Keratinocyte (primary cell): ENCODE measurements around the gene CTIF.

Experiments
- CTCF ChIP-seq, 3 experiments: IDR thresholded peaks in 1 of 3; conservative IDR thresholded peaks in 1 of 3; optimal IDR thresholded peaks in 1 of 3; 2 replicates in 2 of 3; 3 replicates in 1 of 3; pipeline versions ENCODE3 to v1.5.1; 2011; ENCODE audit warnings: low read length in 3 of 3, mild to moderate bottlenecking in 3 of 3, moderate library complexity in 2 of 3, control low read depth in 1 of 3, inconsistent platforms in 1 of 3; ENCODE audit not compliant: insufficient read depth in 2 of 3; ENCODE audit errors: extremely low read depth in 1 of 3
- EZH2 ChIP-seq: IDR thresholded peaks from one replicate; pipeline ENCODE4 v1.6.1; 2012; ENCODE audit warnings: inconsistent platforms, mild to moderate bottlenecking, low read length, moderate library complexity

- TF ChIP-seq CTCF (optimal IDR thresholded peaks at IDR 0.05 in 1 of 3, IDR thresholded peaks at IDR 0.05 in 1 of 3, conservative IDR thresholded peaks at IDR 0.05 in 1 of 3; ENCODE audit: extremely low read depth in 1 of 3, insufficient read depth in 2 of 3, low read length in 3 of 3) (no peak), EZH2 (no peak)
These were observed 166.7 kb downstream of the CTIF start for GRCh38 chr18:48705531-48705930.
